ENCODE results near the gene UBIAD1.
"Not testable (repeated sequence)": the region's sequence is repeated elsewhere in the genome, so short reads cannot be mapped to it uniquely, and the experiment has no call there.

UBIAD1 gene

GRCh38 chr1:11305516-11305915 is 32.5 kb downstream of the UBIAD1 start:
- not testable (repeated sequence) for H3K36me3 ChIP-seq (ENCODE audit: control insufficient read depth, insufficient read depth, low read length); H3K27me3 ChIP-seq (ENCODE audit: control insufficient read depth, insufficient read depth, low read length); H3K27ac ChIP-seq (ENCODE audit: low read depth, low read length); H3K9ac ChIP-seq (ENCODE audit: low read length); H3K4me3 ChIP-seq (ENCODE audit: low read length); H3K4me1 ChIP-seq (ENCODE audit: control insufficient read depth, insufficient read depth, low read length)

GRCh38 chr1:11307852-11308251 is 34.9 kb downstream of the UBIAD1 start:
- Histone ChIP-seq H3K27ac (ENCODE audit: low read depth, low read length) (no peak overlapping the region), H3K27me3 (ENCODE audit: control insufficient read depth, insufficient read depth, low read length) (no peaks in the 10 kb centered on the region), H3K4me1 (ENCODE audit: control insufficient read depth, insufficient read depth, low read length) (no peaks in the 10 kb centered on the region), H3K4me3 (ENCODE audit: low read length) (no peak overlapping the region), H3K36me3 (ENCODE audit: control insufficient read depth, insufficient read depth, low read length) (no peaks in the 10 kb centered on the region), H3K9ac (ENCODE audit: low read length) (no peak overlapping the region)

GRCh38 chr1:11308699-11309224 is 35.8 kb downstream of the UBIAD1 start:
- H3K9ac ChIP-seq (ENCODE audit: low read length), result no peak overlapping the region
- no peaks in the 10 kb centered on the region for H3K36me3 ChIP-seq (ENCODE audit: control insufficient read depth, insufficient read depth, low read length)
- H3K27me3 ChIP-seq (ENCODE audit: control insufficient read depth, insufficient read depth, low read length), result no peaks in the 10 kb centered on the region
- H3K4me3 ChIP-seq (ENCODE audit: low read length), result no peak overlapping the region
- H3K4me1 ChIP-seq (ENCODE audit: control insufficient read depth, insufficient read depth, low read length), result no peaks in the 10 kb centered on the region
- no peak overlapping the region for H3K27ac ChIP-seq (ENCODE audit: low read depth, low read length)

DNA sequence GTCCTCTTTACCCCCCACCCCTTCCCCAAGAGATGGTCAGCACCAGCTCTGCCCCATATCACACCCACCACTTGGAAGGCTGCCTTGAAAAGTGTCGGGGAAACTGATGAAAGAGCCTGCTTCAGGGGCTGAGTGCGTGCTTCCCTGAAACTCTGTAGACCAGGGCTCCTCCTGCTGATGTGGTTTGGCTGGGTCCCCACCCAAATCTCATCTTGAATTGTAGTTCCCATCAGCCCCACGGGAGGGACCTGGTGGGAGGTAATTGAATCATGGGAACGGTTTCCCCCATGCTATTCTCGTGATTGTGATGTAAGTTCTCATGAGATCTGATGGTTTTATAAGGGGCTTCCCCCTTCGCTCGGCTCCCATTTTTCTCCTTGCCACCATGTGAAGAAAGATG is 36.4 kb downstream of the UBIAD1 start:
- Histone ChIP-seq H3K27ac (ENCODE audit: low read depth, low read length) (no peak overlapping the region), H3K9ac (ENCODE audit: low read length) (no peak overlapping the region), H3K4me1 (ENCODE audit: control insufficient read depth, insufficient read depth, low read length) (no peaks in the 10 kb centered on the region), H3K4me3 (ENCODE audit: low read length) (no peak overlapping the region), H3K36me3 (ENCODE audit: control insufficient read depth, insufficient read depth, low read length) (no peaks in the 10 kb centered on the region), H3K27me3 (ENCODE audit: control insufficient read depth, insufficient read depth, low read length) (no peaks in the 10 kb centered on the region)

DNA sequence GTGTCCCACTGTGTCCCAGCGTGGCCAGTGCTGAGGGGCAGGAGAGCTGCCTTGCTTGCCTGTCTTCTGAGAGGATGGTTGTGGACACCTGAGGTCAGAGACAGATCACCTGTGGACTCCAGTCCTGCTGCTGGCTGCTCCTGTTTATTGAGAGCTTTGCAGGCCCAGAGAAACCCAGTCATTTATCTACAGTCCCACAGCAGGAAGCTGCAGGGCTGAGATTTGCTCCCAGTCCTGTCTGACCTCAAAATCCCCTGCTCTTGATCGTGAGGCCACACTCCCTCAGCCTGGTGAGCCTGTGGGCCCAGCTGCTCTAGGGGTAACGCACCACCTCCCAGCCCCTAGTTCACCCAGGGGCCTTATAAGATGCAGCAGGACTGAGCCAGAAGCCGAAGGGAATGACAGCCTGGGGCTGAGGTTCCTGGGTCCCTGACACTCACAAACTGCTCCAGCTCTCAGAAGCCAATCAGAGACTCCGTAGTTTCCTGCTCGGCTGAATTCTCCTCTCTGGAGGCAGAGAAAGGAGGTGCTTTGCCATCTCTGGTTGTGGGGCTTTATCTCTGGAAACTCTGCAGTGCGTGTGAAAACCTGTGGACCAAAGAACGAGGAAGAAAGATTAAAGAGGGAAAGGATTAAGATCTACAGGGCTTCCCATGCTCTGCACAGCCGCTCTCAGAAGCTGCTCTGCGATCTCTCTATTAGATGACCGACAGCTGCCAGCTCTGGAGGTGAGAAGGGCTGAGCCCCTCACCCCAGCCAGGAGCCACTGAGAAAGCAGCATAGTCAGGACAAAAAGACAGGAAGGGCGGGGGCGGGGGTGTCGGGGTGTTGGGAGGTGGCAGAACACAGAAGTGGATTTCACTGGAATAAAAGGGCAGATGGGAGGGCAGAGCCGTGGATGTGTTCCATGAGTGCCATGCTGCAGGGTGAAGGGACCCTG is 39.1 kb downstream of the UBIAD1 start:
- H3K36me3 ChIP-seq (ENCODE audit: control insufficient read depth, insufficient read depth, low read length), result no peaks in the 10 kb centered on the region
- no peak overlapping the region for H3K27ac ChIP-seq (ENCODE audit: low read depth, low read length)
- H3K27me3 ChIP-seq (ENCODE audit: control insufficient read depth, insufficient read depth, low read length), result no peaks in the 10 kb centered on the region
- H3K9ac ChIP-seq (ENCODE audit: low read length), result no peak overlapping the region
- no peaks in the 10 kb centered on the region for H3K4me1 ChIP-seq (ENCODE audit: control insufficient read depth, insufficient read depth, low read length)
- H3K4me3 ChIP-seq (ENCODE audit: low read length), result no peak overlapping the region

- Histone ChIP-seq H3K4me3 (ENCODE audit: low read length) (no peak overlapping the region), H3K9ac (ENCODE audit: low read length) (no peak overlapping the region), H3K27ac (ENCODE audit: low read depth, low read length) (no peak overlapping the region), H3K4me1 (ENCODE audit: control insufficient read depth, insufficient read depth, low read length) (no peaks in the 10 kb centered on the region), H3K36me3 (ENCODE audit: control insufficient read depth, insufficient read depth, low read length) (no peaks in the 10 kb centered on the region), H3K27me3 (ENCODE audit: control insufficient read depth, insufficient read depth, low read length) (no peaks in the 10 kb centered on the region)
These were observed 42.0 kb downstream of the UBIAD1 start for GRCh38 chr1:11314959-11315358.

DNA sequence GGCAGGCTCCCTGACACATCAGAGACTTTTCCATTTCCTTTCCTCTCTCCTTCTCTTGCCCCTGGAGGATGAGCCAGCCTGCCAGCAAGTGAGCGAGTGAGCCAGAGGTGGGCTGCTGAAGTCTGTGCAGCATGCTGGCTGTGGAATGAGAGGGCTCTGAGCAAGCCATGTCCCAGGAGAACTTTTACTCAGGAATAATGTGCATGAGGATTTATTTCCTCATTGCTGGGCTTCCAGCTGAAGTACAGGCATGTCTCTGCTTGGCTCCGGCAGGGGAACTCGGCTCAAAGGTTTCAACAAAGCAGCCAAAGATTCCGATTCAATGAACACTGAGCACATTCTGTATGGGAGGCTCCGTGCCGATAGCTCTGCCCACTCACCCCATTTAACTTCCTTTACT is 43.7 kb downstream of the UBIAD1 start:
- H3K4me3 ChIP-seq (ENCODE audit: low read length), result no peak overlapping the region
- H3K27ac ChIP-seq (ENCODE audit: low read depth, low read length), result no peak overlapping the region
- H3K36me3 ChIP-seq (ENCODE audit: control insufficient read depth, insufficient read depth, low read length), result no peaks in the 10 kb centered on the region
- H3K9ac ChIP-seq (ENCODE audit: low read length), result no peak overlapping the region
- H3K27me3 ChIP-seq (ENCODE audit: control insufficient read depth, insufficient read depth, low read length), result no peaks in the 10 kb centered on the region
- no peaks in the 10 kb centered on the region for H3K4me1 ChIP-seq (ENCODE audit: control insufficient read depth, insufficient read depth, low read length)

- no peaks in the 10 kb centered on the region for H3K4me1 ChIP-seq (ENCODE audit: control insufficient read depth, insufficient read depth, low read length)
- H3K9ac ChIP-seq (ENCODE audit: low read length), result no peak overlapping the region
- H3K4me3 ChIP-seq (ENCODE audit: low read length), result no peak overlapping the region
- H3K27me3 ChIP-seq (ENCODE audit: control insufficient read depth, insufficient read depth, low read length), result no peaks in the 10 kb centered on the region
- no peaks in the 10 kb centered on the region for H3K36me3 ChIP-seq (ENCODE audit: control insufficient read depth, insufficient read depth, low read length)
- H3K27ac ChIP-seq (ENCODE audit: low read depth, low read length), result no peak overlapping the region
These were observed 46.0 kb downstream of the UBIAD1 start for GRCh38 chr1:11318982-11319381.

DNA sequence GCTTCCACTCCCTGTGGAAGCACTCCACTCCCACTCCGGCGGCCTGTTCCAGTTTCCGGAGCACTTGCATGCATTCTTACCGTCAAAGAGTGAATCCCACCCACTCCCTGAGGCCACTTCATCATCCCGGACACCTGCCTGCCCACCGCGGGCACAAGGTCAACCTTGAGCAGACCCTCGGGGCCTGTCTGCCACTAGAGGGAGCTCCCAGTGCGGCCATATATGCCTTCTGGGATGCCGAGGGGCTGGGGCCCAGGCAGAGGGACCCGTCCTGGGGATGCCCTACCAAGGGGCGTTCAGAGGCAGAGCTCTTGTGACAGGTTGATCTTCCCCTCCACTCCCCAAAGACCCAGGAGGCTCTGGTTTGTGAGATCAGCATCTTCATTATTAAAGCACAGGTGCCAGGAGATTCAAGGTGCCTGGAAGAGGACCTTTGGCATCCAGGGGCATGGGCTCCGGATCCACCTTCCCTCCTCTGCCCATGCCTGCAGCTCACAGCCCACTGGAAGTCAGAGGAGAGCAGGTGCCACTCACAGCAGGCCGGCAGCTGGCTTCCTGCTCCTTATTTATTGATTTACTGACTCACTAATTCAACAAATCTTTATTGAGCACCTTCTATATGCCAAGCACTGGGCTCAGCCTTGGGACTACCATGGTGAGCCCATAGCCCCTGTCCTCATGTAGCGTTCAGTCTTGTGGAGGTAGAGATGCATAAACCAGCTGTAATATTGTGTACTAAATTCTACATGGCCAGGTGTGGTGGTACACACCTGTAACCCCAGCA is 47.3 kb downstream of the UBIAD1 start:
- H3K4me3 ChIP-seq (ENCODE audit: low read length), result no peak overlapping the region
- no peaks in the 10 kb centered on the region for H3K4me1 ChIP-seq (ENCODE audit: control insufficient read depth, insufficient read depth, low read length)
- no peaks in the 10 kb centered on the region for H3K36me3 ChIP-seq (ENCODE audit: control insufficient read depth, insufficient read depth, low read length)

DNA sequence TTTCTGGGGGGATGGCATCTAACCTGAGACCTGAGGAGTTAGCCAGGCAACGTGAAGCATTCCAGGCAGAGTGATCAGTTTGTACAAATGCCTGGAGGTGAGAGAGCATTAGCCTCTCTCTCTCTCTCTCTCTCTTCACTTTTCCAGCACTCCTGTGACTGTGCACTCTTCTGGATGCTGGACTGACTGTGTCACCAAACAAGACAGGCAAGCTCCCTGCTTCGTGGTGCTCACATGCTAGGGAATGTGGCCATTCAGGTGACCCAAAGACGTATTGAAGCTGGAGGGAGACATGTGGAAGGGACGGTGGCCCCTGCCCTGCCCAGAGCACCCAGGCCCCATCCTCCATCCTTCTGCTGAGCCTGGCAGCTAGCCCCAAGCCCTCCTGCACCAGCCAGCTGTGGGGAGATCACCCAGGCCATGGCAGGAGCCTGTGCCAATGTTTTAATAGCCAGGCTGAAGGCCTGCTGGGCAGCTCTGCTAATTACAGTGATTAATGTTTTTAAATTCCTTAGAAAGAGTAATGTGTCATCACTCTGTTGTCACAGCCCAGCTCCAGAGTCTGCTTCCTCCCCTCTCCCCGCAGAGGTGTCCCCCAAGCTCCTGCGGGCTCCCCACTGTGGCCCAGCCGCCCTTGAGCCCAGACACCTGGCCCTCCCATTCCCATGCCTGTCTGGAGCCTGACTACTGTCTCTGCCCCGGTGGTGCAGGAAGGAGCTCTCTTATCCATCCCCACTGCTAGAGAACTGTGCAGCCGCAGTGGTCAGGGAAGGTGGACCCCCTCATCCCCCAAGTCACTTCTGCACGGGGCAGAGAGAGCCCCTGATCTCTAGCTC is 48.9 kb downstream of the UBIAD1 start:
- H3K4me1 ChIP-seq (ENCODE audit: control insufficient read depth, insufficient read depth, low read length), result no peaks in the 10 kb centered on the region
- H3K4me3 ChIP-seq (ENCODE audit: low read length), result no peak overlapping the region
- no peak overlapping the region for H3K9ac ChIP-seq (ENCODE audit: low read length)
- no peaks in the 10 kb centered on the region for H3K36me3 ChIP-seq (ENCODE audit: control insufficient read depth, insufficient read depth, low read length)
- no peaks in the 10 kb centered on the region for H3K27me3 ChIP-seq (ENCODE audit: control insufficient read depth, insufficient read depth, low read length)
- H3K27ac ChIP-seq (ENCODE audit: low read depth, low read length), result no peak overlapping the region

More for the DNA sequence above, 47.3 kb downstream of the UBIAD1 start:
- Histone ChIP-seq H3K9ac (ENCODE audit: low read length) (no peak overlapping the region), H3K27me3 (ENCODE audit: control insufficient read depth, insufficient read depth, low read length) (no peaks in the 10 kb centered on the region), H3K27ac (ENCODE audit: low read depth, low read length) (no peak overlapping the region)

GRCh38 chr1:11324567-11325165 is 51.7 kb downstream of the UBIAD1 start:
- Histone ChIP-seq H3K27me3 (ENCODE audit: control insufficient read depth, insufficient read depth, low read length) (no peaks in the 10 kb centered on the region), H3K27ac (ENCODE audit: low read depth, low read length) (no peak overlapping the region), H3K9ac (ENCODE audit: low read length) (no peak overlapping the region)

More at GRCh38 chr1:11324567-11325165, 51.7 kb downstream of the UBIAD1 start:
- H3K36me3 ChIP-seq (ENCODE audit: control insufficient read depth, insufficient read depth, low read length), result no peaks in the 10 kb centered on the region
- H3K4me1 ChIP-seq (ENCODE audit: control insufficient read depth, insufficient read depth, low read length), result no peaks in the 10 kb centered on the region
- no peak overlapping the region for H3K4me3 ChIP-seq (ENCODE audit: low read length)

Data from rectal smooth muscle tissue (tissue), 1 donor.